ENCODE measurements around the gene ZSCAN4. TPM values are rescaled to one million over a fixed set of nuclear protein-coding genes. Genes with fewer than 3 reads are reported as not detected.

ZSCAN4 gene
- total and polyA plus RNA-seq, 4 donors: not detected

GRCh38 chr19:57708641-57709361 is 40.1 kb downstream of the ZSCAN4 start, which contains the start of gene ZNF154:
Gene ZNF154, minus strand, starts transcription at chr19:57709204. Its CDS starts 233 bp downstream, at chr19:57708971.
- peak; percentile 93 for TF ChIP-seq YY1 (IDR thresholded peaks at IDR 0.05)
- TF ChIP-seq ZBTB33 (IDR thresholded peaks at IDR 0.05): no peak
- no peak for TF ChIP-seq JUND (IDR thresholded peaks at IDR 0.05)
- 9% methylated on average over 53 of the region's 53 CpGs for WGBS

GRCh38 chr19:57709616-57710015 is 40.9 kb downstream of the ZSCAN4 start:
- Histone ChIP-seq H3K9ac (ENCODE audit: low read depth in 1 of 2, low read length in 2 of 2) (no peak overlapping the region), H3K4me1 (ENCODE audit: control insufficient read depth in 4 of 4, insufficient read depth in 4 of 4, low read length in 3 of 4) (peaks cover 0 to 5% (median 1%) of the 10 kb centered on the region in 4 donors), H3K27ac (ENCODE audit: low read depth in 1 of 2, low read length in 2 of 2) (no peak overlapping the region), H3K9me3 (ENCODE audit: control insufficient read depth in 4 of 4, low read length in 3 of 4) (peaks cover 25 to 57% (median 38%) of the 10 kb centered on the region in 4 donors), H3K36me3 (ENCODE audit: control insufficient read depth in 4 of 4, insufficient read depth in 3 of 4, low read depth in 1 of 4, low read length in 3 of 4) (peaks cover 0 to 8% (median 5%) of the 10 kb centered on the region in 4 donors), H3K27me3 (ENCODE audit: control insufficient read depth in 4 of 4, insufficient read depth in 4 of 4, low read length in 3 of 4) (no peaks in the 10 kb centered on the region), H3K4me3 (ENCODE audit: low read depth in 1 of 3, low read length in 3 of 3) (peak overlapping the region in 2 of 3 donors; percentile 54 to 70)
- DNase-seq (ENCODE audit: low spot score): no peak
- no peak for TF ChIP-seq NR2F2 (IDR thresholded peaks at IDR 0.05)
- TF ChIP-seq FOXA1 (IDR thresholded peaks at IDR 0.05): no peak
- no peak for TF ChIP-seq HNF4G (IDR thresholded peaks at IDR 0.05)
- no peak for TF ChIP-seq ZBTB33 (IDR thresholded peaks at IDR 0.05)
- TF ChIP-seq HNF4A (conservative IDR thresholded peaks at IDR 0.05): no peak
- no peak for TF ChIP-seq REST (IDR thresholded peaks at IDR 0.05)
- no peak for TF ChIP-seq FOXA2 (IDR thresholded peaks at IDR 0.05)
- TF ChIP-seq RAD21 (IDR thresholded peaks at IDR 0.05): no peak
- no peak for TF ChIP-seq YY1 (IDR thresholded peaks at IDR 0.05)
- no peak for TF ChIP-seq ATF3 (IDR thresholded peaks at IDR 0.05)
- no peak for TF ChIP-seq SP1 (IDR thresholded peaks at IDR 0.05)
- TF ChIP-seq JUND (IDR thresholded peaks at IDR 0.05): no peak
- no peak for TF ChIP-seq TAF1 (conservative IDR thresholded peaks at IDR 0.05)
- TF ChIP-seq RXRA (IDR thresholded peaks at IDR 0.05): no peak
- no peak for TF ChIP-seq GABPA (IDR thresholded peaks at IDR 0.05 in 1 of 2, conservative IDR thresholded peaks at IDR 0.05 in 1 of 2)
- no peak for TF ChIP-seq MAX (IDR thresholded peaks at IDR 0.05)
- TF ChIP-seq CTCF (IDR thresholded peaks at IDR 0.05; ENCODE audit: low read depth, low read length, missing input control): no peak
- 63% methylated on average over 15 of the region's 15 CpGs for WGBS

More at GRCh38 chr19:57708641-57709361, 40.1 kb downstream of the ZSCAN4 start, which contains the start of gene ZNF154:
- no peaks in the 10 kb centered on the region for H3K27me3 ChIP-seq (ENCODE audit: control insufficient read depth in 4 of 4, insufficient read depth in 4 of 4, low read length in 3 of 4)
- H3K36me3 ChIP-seq (ENCODE audit: control insufficient read depth in 4 of 4, insufficient read depth in 3 of 4, low read depth in 1 of 4, low read length in 3 of 4): peaks cover 0 to 8% (median 4%) of the 10 kb centered on the region in 4 donors
- peak; percentile 69 for DNase-seq (ENCODE audit: low spot score)
- no peak within 1 kb of the TSS for H3K9ac ChIP-seq (ENCODE audit: low read depth in 1 of 2, low read length in 2 of 2)
- peaks cover 0 to 5% (median 1%) of the 10 kb centered on the region in 4 donors for H3K4me1 ChIP-seq (ENCODE audit: control insufficient read depth in 4 of 4, insufficient read depth in 4 of 4, low read length in 3 of 4)
- peak within 1 kb of the TSS; percentile 48 to 79 for H3K27ac ChIP-seq (ENCODE audit: low read depth in 1 of 2, low read length in 2 of 2)
- peak within 1 kb of the TSS; percentile 38 to 70 (median 64) for H3K4me3 ChIP-seq (ENCODE audit: low read depth in 1 of 3, low read length in 3 of 3)
- H3K9me3 ChIP-seq (ENCODE audit: control insufficient read depth in 4 of 4, low read length in 3 of 4): peaks cover 31 to 63% (median 40%) of the 10 kb centered on the region in 4 donors
